BLaER1 treated with 17β-estradiol and CSF1 and Interleukin-3, amounts not matched to agents 10 nM and 100 nM (cell line): ENCODE results near the gene CPN2.

Experiments
- H3K27ac ChIP-seq, 11 experiments: shearing (Covaris generic); formaldehyde crosslinking; 2 replicates each; pipeline ENCODE4 v1.8.1; 2022
- H3K27me3 ChIP-seq, 11 experiments: shearing (Covaris generic); formaldehyde crosslinking; 2 replicates each; pipeline ENCODE4 v1.8.1; 2022
- H3K36me3 ChIP-seq, 11 experiments: shearing (Covaris generic); formaldehyde crosslinking; 2 replicates each; pipeline ENCODE4 v1.8.1; 2022
- H3K4me1 ChIP-seq, 10 experiments: shearing (Covaris generic); formaldehyde crosslinking; 2 replicates each; pipeline ENCODE4 v1.8.1; 2022
- H3K4me2 ChIP-seq, 11 experiments: shearing (Covaris generic); formaldehyde crosslinking; 2 replicates each; pipeline ENCODE4 v1.8.1; 2022
- H3K4me3 ChIP-seq, 10 experiments: shearing (Covaris generic); formaldehyde crosslinking; 2 replicates each; pipeline ENCODE4 v1.8.1; 2022
- H3K9ac ChIP-seq, 11 experiments: shearing (Covaris generic); formaldehyde crosslinking; 2 replicates each; pipeline ENCODE4 v1.8.1; 2022
- H3K9me3 ChIP-seq, 11 experiments: shearing (Covaris generic); formaldehyde crosslinking; replicated peaks in 1 of 11; 2 replicates each; pipeline ENCODE4 v1.8.1; 2022
- H4K20me1 ChIP-seq, 11 experiments: shearing (Covaris generic); formaldehyde crosslinking; 2 replicates each; pipeline ENCODE4 v1.8.1; 2022
- Cebpa-rat ChIP-seq, 11 experiments: shearing (Covaris generic); IDR thresholded peaks; 2 replicates each; pipeline ENCODE4 v1.8.1; 2022

CPN2 gene

DNA sequence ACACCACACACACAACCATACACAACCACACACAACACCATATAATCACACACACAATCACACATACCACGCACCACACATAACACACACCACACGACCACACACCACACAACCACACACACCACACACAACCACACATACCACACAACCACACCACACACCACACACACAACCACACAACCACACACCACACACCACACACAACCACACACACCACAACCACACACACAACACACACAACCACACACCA is 24.2 kb downstream of the CPN2 start:
- H3K4me2 ChIP-seq, result no peak overlapping the region
- H3K27me3 ChIP-seq, result peaks cover 1 to 13% (median 5%) of the 10 kb centered on the region in 11 experiments; a peak in 20 of 22 replicates
- peaks cover 8 to 29% (median 16%) of the 10 kb centered on the region in 10 experiments; a peak in 19 of 20 replicates for H3K4me1 ChIP-seq
- no peak overlapping the region for H3K27ac ChIP-seq
- no peak overlapping the region for H3K9ac ChIP-seq
- no peaks in the 10 kb centered on the region for H3K36me3 ChIP-seq
- TF ChIP-seq Cebpa-rat (IDR thresholded peaks at IDR 0.05), result no peak
- no peaks in the 10 kb centered on the region; a peak in 1 of 22 replicates for H4K20me1 ChIP-seq
- peaks cover 0 to 21% (median 7%) of the 10 kb centered on the region in 11 experiments; a peak in 9 of 22 replicates for H3K9me3 ChIP-seq
- H3K4me3 ChIP-seq, result no peak overlapping the region

DNA sequence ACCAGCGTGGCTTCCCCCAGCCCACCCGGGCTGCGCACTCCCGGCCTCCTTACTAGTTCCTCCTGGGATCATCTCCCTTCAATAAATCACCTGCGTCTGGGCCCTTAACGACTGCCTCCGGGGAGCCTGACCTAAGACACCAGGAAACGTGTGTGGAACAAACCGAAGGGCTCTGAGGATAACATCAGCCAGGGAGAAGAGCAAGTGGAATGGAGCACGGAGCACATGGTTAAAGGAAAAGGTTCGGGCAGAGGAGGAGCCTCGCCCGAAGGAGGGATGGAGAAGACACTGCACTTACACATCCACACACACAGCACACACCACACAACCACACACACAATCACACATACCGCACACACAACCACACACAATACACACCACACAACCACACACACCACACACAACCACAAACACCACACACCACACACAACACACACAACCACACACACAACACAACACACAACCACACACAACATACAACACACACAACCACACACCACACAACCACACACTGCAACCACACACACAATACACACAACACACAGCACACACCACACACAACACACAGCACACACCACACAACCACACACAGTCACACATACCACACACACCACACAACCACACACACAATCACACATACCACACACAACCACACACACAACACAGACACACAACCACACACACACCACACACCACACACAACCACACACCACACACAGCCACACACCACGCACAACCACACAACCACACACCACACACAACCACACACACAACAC is 24.7 kb downstream of the CPN2 start:
- H3K9ac ChIP-seq, result no peak overlapping the region
- H3K4me3 ChIP-seq, result no peak overlapping the region
- H3K4me1 ChIP-seq, result peaks cover 8 to 29% (median 16%) of the 10 kb centered on the region in 10 experiments; a peak in 19 of 20 replicates
- no peak overlapping the region for H3K27ac ChIP-seq
- no peak overlapping the region for H3K4me2 ChIP-seq
- TF ChIP-seq Cebpa-rat (IDR thresholded peaks at IDR 0.05), result no peak
- peaks cover 0 to 21% (median 7%) of the 10 kb centered on the region in 11 experiments; a peak in 9 of 22 replicates for H3K9me3 ChIP-seq
- no peaks in the 10 kb centered on the region for H3K36me3 ChIP-seq
- no peaks in the 10 kb centered on the region for H4K20me1 ChIP-seq
- H3K27me3 ChIP-seq, result peaks cover 0 to 8% (median 0%) of the 10 kb centered on the region in 11 experiments; a peak in 4 of 22 replicates

DNA sequence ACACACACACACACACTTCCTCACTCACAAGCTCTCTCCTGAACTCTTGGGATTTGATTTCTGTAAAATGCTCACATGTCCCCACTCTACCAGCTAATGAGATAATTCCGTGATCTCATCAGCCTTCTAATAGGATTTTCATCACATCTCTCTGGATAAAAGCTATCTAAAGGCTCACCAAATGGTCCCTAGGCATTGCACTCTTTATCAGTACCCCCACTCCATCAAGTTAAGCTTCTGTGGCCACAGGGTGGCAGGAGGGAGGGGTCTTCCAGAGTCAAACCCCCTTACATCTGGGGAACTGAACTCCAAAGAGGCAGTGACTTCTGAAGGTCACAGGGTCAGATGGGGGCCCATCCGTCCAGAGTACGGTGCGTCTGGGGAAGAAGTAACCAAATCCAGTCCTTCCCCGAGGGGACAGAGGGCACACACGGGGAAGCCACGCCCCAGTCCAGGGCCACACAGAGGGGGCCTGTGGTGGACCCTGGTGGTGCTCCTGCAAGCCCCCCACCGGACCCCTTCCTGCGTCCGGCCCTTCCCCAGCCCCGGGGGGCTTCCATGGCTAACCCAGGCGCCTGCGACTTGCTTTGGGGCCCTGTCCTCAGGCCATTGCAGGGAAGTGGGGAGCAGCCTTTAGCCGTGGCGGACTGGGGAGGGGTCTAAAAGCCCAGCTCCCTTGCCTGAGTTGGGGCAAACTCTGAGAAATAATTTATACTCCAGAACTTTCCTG is 25.5 kb downstream of the CPN2 start:
- no peak for TF ChIP-seq Cebpa-rat (IDR thresholded peaks at IDR 0.05)
- H3K4me1 ChIP-seq, result peaks cover 4 to 24% (median 12%) of the 10 kb centered on the region in 10 experiments; a peak in 18 of 20 replicates

DNA sequence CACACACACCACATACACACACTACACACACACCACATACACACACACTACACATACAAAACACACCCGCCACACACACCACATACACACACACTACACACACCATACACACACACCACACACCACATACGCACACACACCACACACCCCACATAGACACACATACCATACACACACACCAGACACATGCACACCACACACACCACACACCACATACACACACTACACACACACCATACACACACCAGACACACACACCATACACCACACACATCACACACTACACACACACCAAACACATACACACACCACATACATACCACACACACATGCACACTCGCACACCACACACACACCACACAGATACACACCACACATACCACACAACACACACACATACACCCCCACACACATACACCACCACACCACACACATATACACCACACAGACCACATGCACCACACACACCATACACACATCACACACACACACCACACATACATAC is 26.3 kb downstream of the CPN2 start:
- Histone ChIP-seq H3K9me3 (peaks cover 2 to 25% (median 12%) of the 10 kb centered on the region in 11 experiments; a peak in 19 of 22 replicates), H3K27me3 (peaks cover 0 to 7% (median 0%) of the 10 kb centered on the region in 11 experiments; a peak in 2 of 22 replicates), H3K9ac (no peak overlapping the region), H3K27ac (no peak overlapping the region), H3K36me3 (no peaks in the 10 kb centered on the region), H4K20me1 (no peaks in the 10 kb centered on the region), H3K4me3 (no peak overlapping the region), H3K4me2 (peak overlapping the region in 2 of 11 experiments; percentile 18 to 27; a peak in 2 of 22 replicates), H3K4me1 (peaks cover 0 to 17% (median 7%) of the 10 kb centered on the region in 10 experiments; a peak in 8 of 20 replicates)
- no peak for TF ChIP-seq Cebpa-rat (IDR thresholded peaks at IDR 0.05)

More for the DNA sequence above, 25.5 kb downstream of the CPN2 start:
- no peak overlapping the region for H3K9ac ChIP-seq
- no peak overlapping the region for H3K4me3 ChIP-seq
- no peak overlapping the region for H3K4me2 ChIP-seq
- peaks cover 0 to 7% (median 0%) of the 10 kb centered on the region in 11 experiments; a peak in 2 of 22 replicates for H3K27me3 ChIP-seq
- peaks cover 0 to 21% (median 7%) of the 10 kb centered on the region in 11 experiments; a peak in 9 of 22 replicates for H3K9me3 ChIP-seq
- H3K27ac ChIP-seq, result no peak overlapping the region
- no peaks in the 10 kb centered on the region for H3K36me3 ChIP-seq
- no peaks in the 10 kb centered on the region for H4K20me1 ChIP-seq

DNA sequence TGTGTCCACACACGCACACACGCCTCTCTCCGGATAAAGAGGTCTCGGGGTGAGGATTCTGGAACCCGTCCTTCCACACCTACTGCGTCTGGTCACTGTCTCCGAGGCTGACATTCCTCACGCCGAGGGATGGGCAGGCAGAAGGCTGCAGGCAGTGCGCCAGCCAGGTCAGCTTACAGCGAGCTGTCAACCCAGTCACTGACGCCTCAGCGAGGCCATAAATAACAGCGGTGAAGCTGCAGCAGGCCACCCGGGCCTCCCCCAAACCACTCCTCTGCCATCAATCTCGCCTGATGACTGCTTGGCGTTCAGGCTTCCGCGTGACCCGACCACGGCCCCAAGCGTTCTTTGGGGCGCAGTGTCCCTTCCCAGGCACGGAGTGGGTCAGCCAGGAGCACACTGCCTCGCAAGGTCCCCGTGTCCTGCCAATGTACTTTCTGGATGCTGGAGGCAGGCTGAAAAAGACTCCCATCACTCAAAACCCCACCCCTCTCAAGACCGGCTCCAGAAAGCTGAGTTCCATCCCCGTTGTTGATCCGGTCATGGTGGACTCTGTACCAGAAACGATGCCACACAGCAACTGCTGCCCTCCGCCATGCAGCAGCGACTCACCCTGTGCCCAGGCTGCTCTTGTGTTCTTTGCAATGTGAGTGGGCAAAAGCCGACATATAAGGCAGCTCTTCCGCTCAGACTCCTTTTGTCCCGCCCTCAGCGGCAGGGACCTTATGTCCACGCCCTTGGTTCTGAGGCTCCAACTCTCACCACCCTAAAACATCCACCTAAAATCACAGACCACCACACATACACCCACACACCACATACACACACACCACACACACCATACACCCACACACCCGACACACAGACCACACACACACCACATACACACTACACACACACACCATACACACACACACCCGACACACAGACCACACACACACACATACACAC is 27.1 kb downstream of the CPN2 start:
- Histone ChIP-seq H3K27me3 (peaks cover 0 to 7% (median 0%) of the 10 kb centered on the region in 11 experiments; a peak in 2 of 22 replicates), H3K36me3 (no peaks in the 10 kb centered on the region), H3K4me2 (peak overlapping the region in 9 of 11 experiments; percentile 3 to 48 (median 27); a peak in 13 of 22 replicates), H3K9ac (no peak overlapping the region), H3K9me3 (peaks cover 11 to 33% (median 21%) of the 10 kb centered on the region in 11 experiments), H4K20me1 (no peaks in the 10 kb centered on the region), H3K4me1 (peaks cover 0 to 17% (median 7%) of the 10 kb centered on the region in 10 experiments; a peak in 8 of 20 replicates), H3K4me3 (no peak overlapping the region), H3K27ac (no peak overlapping the region)
- no peak for TF ChIP-seq Cebpa-rat (IDR thresholded peaks at IDR 0.05)

DNA sequence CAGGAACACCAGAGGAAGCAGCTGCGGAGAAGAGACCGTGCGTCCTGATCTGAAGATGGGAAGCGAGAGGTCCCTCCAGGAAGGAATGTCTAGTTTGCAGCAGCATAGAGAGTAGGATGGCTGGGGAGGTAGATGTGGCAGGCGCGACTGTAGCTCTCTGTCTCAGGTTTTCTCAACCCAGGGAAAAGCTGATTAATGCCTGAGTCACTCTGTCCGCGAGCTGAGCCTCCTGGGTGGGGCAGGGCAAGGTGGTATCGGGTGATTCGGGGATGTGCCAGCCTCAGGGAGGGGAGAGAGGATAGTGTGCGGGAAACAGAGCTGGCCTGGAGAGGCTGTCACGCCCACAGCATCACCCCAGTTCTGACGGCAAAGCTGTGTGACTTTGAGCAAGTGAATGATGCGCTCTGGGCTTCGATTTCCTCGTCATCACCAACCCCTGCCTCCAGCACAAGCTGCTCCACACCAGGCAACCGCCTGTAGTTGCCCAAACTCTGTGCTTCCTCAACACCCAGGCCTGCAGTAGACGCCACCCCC is 28.4 kb downstream of the CPN2 start:
- peak overlapping the region in 1 of 11 experiments; percentile 3; a peak in 1 of 22 replicates for H3K4me2 ChIP-seq

DNA sequence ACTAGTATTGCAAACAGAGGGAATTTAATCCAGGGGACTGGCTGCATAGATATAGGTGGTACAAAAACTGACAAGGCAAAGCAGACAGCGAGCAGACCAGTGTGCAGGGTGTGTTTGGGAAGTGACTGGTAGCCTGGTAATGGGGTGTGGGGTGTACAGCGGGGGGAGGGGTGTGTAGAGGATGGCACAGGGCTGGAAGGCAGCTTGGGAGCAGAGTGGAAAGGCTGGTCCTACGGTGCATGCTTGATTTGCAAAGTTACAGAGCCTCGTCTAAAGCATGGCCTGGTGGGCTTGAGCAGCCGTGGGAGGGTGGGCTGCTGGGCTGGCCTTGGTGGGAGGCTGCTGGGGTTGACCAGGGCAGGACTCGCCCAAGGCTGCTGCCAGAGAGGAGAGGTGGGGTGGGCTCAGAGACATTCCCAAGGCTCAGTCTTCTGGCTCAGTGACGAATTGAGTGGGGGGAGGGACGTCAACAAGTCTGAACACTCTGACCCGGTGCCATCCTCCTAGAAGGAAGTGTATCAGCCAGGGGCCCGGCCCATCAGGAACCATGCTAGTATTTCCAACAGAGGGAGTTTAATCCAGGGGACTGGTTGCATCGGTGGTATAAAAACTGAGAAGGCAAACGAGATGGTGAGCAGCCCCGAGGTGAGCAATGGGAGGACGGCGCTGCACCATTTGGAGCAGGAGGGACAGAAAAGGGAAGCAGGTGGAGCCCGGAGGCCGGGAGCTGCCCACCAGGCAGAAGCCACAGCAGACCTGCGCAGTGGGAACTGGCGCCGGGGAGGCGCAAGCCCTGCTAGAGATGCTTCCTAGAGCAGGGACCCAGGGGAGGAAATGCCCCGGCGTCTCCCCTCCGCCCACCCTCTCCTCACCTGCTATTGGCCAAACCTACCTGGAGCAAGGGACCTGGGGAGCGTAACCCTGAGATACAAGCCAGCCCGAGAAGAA is 29.2 kb downstream of the CPN2 start:
- peak overlapping the region in 1 of 11 experiments; percentile 3; a peak in 1 of 22 replicates for H3K4me2 ChIP-seq
- H3K9ac ChIP-seq, result no peak overlapping the region
- peaks cover 0 to 4% (median 0%) of the 10 kb centered on the region in 11 experiments; a peak in 7 of 22 replicates for H3K27me3 ChIP-seq
- H4K20me1 ChIP-seq, result no peaks in the 10 kb centered on the region
- H3K9me3 ChIP-seq, result peaks cover 22 to 48% (median 34%) of the 10 kb centered on the region in 11 experiments
- H3K4me3 ChIP-seq, result no peak overlapping the region
- no peaks in the 10 kb centered on the region; a peak in 2 of 22 replicates for H3K36me3 ChIP-seq
- peaks cover 0 to 17% (median 7%) of the 10 kb centered on the region in 10 experiments; a peak in 8 of 20 replicates for H3K4me1 ChIP-seq
- no peak for TF ChIP-seq Cebpa-rat (IDR thresholded peaks at IDR 0.05)
- H3K27ac ChIP-seq, result no peak overlapping the region

More for the DNA sequence above, 28.4 kb downstream of the CPN2 start:
- Histone ChIP-seq H3K4me3 (no peak overlapping the region), H3K27ac (no peak overlapping the region), H3K9me3 (peaks cover 22 to 47% (median 34%) of the 10 kb centered on the region in 11 experiments), H3K27me3 (peaks cover 0 to under 1% (median 0%) of the 10 kb centered on the region in 11 experiments; a peak in 1 of 22 replicates), H3K4me1 (peaks cover 0 to 17% (median 7%) of the 10 kb centered on the region in 10 experiments; a peak in 8 of 20 replicates), H3K36me3 (no peaks in the 10 kb centered on the region; a peak in 2 of 22 replicates), H3K9ac (no peak overlapping the region), H4K20me1 (no peaks in the 10 kb centered on the region)
- no peak for TF ChIP-seq Cebpa-rat (IDR thresholded peaks at IDR 0.05)
